Endometrial microvascular endothelial cells (primary cell): Measurements from ENCODE around the gene UNC5A. TPM values are rescaled to one million over a fixed set of nuclear protein-coding genes. Genes with fewer than 3 reads are reported as not detected.

ENCODE experiments used
- in situ Hi-C: cut with HindIII; loops from 2 replicates; pipeline ENCODE4 v1.10.0; 2017; ENCODE audit warnings: low sequenced_read_pairs, low pct_unique_long_range_greater_than_20kb; ENCODE audit errors: inconsistent ontology term
- total RNA-seq: library from RNA; depleted of rRNA; stranded (reverse); fragments of >200 nt; gene quantifications from one replicate; pipeline ENCODE4 v1.2.3, GENCODE V29; 2015; ENCODE audit errors: inconsistent ontology term

The UNC5A gene
- total RNA-seq, 1 donor from 2014 or later = not detected

GRCh38 chr5:176780176-176781053 is 29.9 kb upstream of the UNC5A start:
- in situ Hi-C loops = no loop called here

- in situ Hi-C loops = no loop called here
These were observed 29.3 kb upstream of the UNC5A start for GRCh38 chr5:176781054-176781375.

GRCh38 chr5:176781638-176782570 is 28.5 kb upstream of the UNC5A start:
- in situ Hi-C loops = no loop called here

GRCh38 chr5:176784218-176785165 is 25.9 kb upstream of the UNC5A start:
- in situ Hi-C loops = no loop called here

GRCh38 chr5:176785184-176786145 is 24.9 kb upstream of the UNC5A start:
- in situ Hi-C loops = no loop called here

- in situ Hi-C loops = no loop called here
These were observed 22.7 kb upstream of the UNC5A start for GRCh38 chr5:176787676-176788075.

- in situ Hi-C loops = no loop called here
These were observed 22.3 kb upstream of the UNC5A start for GRCh38 chr5:176788091-176788490.

GRCh38 chr5:176788941-176789872 is 21.2 kb upstream of the UNC5A start:
- in situ Hi-C loops = no loop called here

GRCh38 chr5:176789873-176790615 is 20.3 kb upstream of the UNC5A start:
- in situ Hi-C loops = no loop called here

- in situ Hi-C loops = no loop called here
These were observed 19.4 kb upstream of the UNC5A start for GRCh38 chr5:176790941-176791340.

GRCh38 chr5:176792655-176793342 is 17.6 kb upstream of the UNC5A start:
- in situ Hi-C loops = no loop called here

- in situ Hi-C loops = no loop called here
These were observed 17.0 kb upstream of the UNC5A start for GRCh38 chr5:176793343-176793699.

GRCh38 chr5:176793736-176794135 is 16.6 kb upstream of the UNC5A start:
- in situ Hi-C loops = no loop called here

- in situ Hi-C loops = no loop called here
These were observed 15.8 kb upstream of the UNC5A start for GRCh38 chr5:176794509-176794908.

GRCh38 chr5:176796411-176796810 is 13.9 kb upstream of the UNC5A start:
- in situ Hi-C loops = no loop called here

- in situ Hi-C loops = no loop called here
These were observed 13.4 kb upstream of the UNC5A start for GRCh38 chr5:176796970-176797369.
